HepG2 (cell line): ENCODE results near the gene ZNF512B.

ENCODE experiments used
- ATRX ChIP-seq: sonication (generic); formaldehyde crosslinking; IDR thresholded peaks from 2 replicates; pipeline ENCODE4 v1.4.0; 2020; ENCODE audit warnings: missing genetic modification reagents, borderline replicate concordance
- CAMTA2 ChIP-seq: sonication (generic); formaldehyde crosslinking; IDR thresholded peaks from 2 replicates; pipeline ENCODE4 v1.4.0; 2020; ENCODE audit warnings: mild to moderate bottlenecking, missing genetic modification reagents, borderline replicate concordance
- ELF1 ChIP-seq: sonication (generic); formaldehyde crosslinking; IDR thresholded peaks from 2 replicates; pipeline ENCODE4 v1.4.0; 2020; ENCODE audit warnings: missing genetic modification reagents
- EZH2 ChIP-seq: conservative IDR thresholded peaks from 2 replicates; pipeline ENCODE4 v1.6.1; 2012; ENCODE audit warnings: mild to moderate bottlenecking, low read depth, low read length, moderate library complexity
- IRF2 ChIP-seq: IDR thresholded peaks from 2 replicates; pipeline ENCODE4 v1.6.1; 2018; ENCODE audit warnings: missing genetic modification reagents, missing compliant biosample characterization
- MEF2D ChIP-seq: sonication (generic); formaldehyde crosslinking; IDR thresholded peaks from 2 replicates; pipeline ENCODE4 v1.5.1; 2020; ENCODE audit warnings: mild to moderate bottlenecking, missing genetic modification reagents
- RFXAP ChIP-seq: sonication (generic); formaldehyde crosslinking; IDR thresholded peaks from 2 replicates; pipeline ENCODE4 v1.4.0; 2020; ENCODE audit warnings: missing genetic modification reagents, borderline replicate concordance
- SATB2 ChIP-seq: sonication (generic); formaldehyde crosslinking; IDR thresholded peaks from 2 replicates; pipeline ENCODE4 v1.5.0; 2020; ENCODE audit warnings: missing genetic modification reagents
- ZFX ChIP-seq: sonication (generic); formaldehyde crosslinking; IDR thresholded peaks from 2 replicates; pipeline ENCODE4 v1.4.0; 2020; ENCODE audit warnings: mild to moderate bottlenecking, low read depth, missing genetic modification reagents, moderate library complexity
- ZNF546 ChIP-seq: sonication (generic); formaldehyde crosslinking; conservative IDR thresholded peaks from 2 replicates; pipeline ENCODE4 v1.8.1; 2023; ENCODE audit warnings: mild to moderate bottlenecking, missing genetic modification reagents
- TF ChIP-seq, protein P1 (sequence below): sonication (generic); formaldehyde crosslinking; IDR thresholded peaks from 2 replicates; pipeline ENCODE4 v1.5.0; 2020; ENCODE audit warnings: mild to moderate bottlenecking, missing genetic modification reagents, moderate library complexity
- TF ChIP-seq, protein P2 (sequence below): sonication (generic); formaldehyde crosslinking; IDR thresholded peaks from 2 replicates; pipeline ENCODE4 v1.8.1; 2023; ENCODE audit warnings: mild to moderate bottlenecking, inconsistent platforms, moderate library complexity, missing genetic modification reagents, borderline replicate concordance
- TF ChIP-seq, protein P3 (sequence below): sonication (generic); formaldehyde crosslinking; IDR thresholded peaks from 2 replicates; pipeline ENCODE4 v1.4.0; 2020; ENCODE audit warnings: mild to moderate bottlenecking, missing genetic modification reagents

DNA sequence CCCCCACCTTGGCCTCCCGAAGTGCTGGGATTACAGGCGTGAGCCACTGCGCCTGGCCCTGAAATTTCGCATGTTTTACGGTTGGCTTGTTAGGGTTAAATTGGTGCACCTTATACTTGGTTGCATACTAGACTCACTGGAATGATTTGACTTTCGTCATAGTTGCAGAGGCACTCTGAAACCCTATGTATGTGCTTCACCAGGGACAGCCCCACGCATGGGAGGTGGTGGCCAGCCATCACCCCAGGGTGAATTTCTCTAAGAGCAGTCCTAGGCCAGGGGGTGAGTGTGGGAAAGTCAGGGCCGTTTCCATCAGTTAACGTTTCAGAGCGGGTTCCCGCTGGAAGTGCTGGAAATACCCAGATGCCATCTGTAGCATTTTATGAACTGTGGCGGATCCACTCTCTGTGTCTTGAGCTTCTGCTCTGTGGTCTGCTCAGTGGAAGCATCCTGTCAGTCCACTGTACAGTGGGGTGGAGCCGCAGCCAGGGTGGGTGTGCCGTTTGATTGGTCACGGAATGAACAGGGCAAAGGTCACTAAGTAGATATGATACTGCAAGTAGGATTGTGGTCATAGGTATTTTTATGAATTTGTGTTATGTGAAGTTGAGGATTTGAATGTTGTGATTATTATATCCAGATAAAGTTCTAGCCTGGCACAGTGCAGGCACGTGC is 61.6 kb downstream of the ZNF512B start:
- TF ChIP-seq ELF1 (CRISPR knock-in tag) (no peak), CAMTA2 (CRISPR knock-in tag) (no peak), SATB2 (CRISPR knock-in tag) (no peak), EZH2 (no peak), MEF2D (CRISPR knock-in tag) (no peak), ZFX (CRISPR knock-in tag) (no peak), IRF2 (CRISPR knock-in tag) (no peak), RFXAP (no peak), ZNF546 (CRISPR knock-in tag) (no peak), ATRX (CRISPR knock-in tag) (no peak)
- TF ChIP-seq, protein P1, sequence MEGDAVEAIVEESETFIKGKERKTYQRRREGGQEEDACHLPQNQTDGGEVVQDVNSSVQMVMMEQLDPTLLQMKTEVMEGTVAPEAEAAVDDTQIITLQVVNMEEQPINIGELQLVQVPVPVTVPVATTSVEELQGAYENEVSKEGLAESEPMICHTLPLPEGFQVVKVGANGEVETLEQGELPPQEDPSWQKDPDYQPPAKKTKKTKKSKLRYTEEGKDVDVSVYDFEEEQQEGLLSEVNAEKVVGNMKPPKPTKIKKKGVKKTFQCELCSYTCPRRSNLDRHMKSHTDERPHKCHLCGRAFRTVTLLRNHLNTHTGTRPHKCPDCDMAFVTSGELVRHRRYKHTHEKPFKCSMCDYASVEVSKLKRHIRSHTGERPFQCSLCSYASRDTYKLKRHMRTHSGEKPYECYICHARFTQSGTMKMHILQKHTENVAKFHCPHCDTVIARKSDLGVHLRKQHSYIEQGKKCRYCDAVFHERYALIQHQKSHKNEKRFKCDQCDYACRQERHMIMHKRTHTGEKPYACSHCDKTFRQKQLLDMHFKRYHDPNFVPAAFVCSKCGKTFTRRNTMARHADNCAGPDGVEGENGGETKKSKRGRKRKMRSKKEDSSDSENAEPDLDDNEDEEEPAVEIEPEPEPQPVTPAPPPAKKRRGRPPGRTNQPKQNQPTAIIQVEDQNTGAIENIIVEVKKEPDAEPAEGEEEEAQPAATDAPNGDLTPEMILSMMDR (CRISPR knock-in tag), result no peak
- TF ChIP-seq, protein P2, sequence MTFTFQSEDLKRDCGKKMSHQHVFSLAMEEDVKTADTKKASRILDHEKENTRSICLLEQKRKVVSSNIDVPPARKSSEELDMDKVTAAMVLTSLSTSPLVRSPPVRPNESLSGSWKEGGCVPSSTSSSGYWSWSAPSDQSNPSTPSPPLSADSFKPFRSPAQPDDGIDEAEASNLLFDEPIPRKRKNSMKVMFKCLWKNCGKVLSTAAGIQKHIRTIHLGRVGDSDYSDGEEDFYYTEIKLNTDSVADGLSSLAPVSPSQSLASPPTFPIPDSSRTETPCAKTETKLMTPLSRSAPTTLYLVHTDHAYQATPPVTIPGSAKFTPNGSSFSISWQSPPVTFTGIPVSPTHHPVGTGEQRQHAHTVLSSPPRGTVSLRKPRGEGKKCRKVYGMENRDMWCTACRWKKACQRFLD, result 0 out of 2 replicates have a peak, but pooled peaks have one; percentile 6
- TF ChIP-seq, protein P3, sequence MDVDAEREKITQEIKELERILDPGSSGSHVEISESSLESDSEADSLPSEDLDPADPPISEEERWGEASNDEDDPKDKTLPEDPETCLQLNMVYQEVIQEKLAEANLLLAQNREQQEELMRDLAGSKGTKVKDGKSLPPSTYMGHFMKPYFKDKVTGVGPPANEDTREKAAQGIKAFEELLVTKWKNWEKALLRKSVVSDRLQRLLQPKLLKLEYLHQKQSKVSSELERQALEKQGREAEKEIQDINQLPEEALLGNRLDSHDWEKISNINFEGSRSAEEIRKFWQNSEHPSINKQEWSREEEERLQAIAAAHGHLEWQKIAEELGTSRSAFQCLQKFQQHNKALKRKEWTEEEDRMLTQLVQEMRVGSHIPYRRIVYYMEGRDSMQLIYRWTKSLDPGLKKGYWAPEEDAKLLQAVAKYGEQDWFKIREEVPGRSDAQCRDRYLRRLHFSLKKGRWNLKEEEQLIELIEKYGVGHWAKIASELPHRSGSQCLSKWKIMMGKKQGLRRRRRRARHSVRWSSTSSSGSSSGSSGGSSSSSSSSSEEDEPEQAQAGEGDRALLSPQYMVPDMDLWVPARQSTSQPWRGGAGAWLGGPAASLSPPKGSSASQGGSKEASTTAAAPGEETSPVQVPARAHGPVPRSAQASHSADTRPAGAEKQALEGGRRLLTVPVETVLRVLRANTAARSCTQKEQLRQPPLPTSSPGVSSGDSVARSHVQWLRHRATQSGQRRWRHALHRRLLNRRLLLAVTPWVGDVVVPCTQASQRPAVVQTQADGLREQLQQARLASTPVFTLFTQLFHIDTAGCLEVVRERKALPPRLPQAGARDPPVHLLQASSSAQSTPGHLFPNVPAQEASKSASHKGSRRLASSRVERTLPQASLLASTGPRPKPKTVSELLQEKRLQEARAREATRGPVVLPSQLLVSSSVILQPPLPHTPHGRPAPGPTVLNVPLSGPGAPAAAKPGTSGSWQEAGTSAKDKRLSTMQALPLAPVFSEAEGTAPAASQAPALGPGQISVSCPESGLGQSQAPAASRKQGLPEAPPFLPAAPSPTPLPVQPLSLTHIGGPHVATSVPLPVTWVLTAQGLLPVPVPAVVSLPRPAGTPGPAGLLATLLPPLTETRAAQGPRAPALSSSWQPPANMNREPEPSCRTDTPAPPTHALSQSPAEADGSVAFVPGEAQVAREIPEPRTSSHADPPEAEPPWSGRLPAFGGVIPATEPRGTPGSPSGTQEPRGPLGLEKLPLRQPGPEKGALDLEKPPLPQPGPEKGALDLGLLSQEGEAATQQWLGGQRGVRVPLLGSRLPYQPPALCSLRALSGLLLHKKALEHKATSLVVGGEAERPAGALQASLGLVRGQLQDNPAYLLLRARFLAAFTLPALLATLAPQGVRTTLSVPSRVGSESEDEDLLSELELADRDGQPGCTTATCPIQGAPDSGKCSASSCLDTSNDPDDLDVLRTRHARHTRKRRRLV, result no peak
